Naive thymus-derived CD8-positive, alpha-beta T cell (primary cell): ENCODE data around the gene SOX30. TPM values are rescaled to one million over a fixed set of nuclear protein-coding genes. Genes with fewer than 3 reads are reported as not detected.
A peak's percentile ranks its signal among the peaks of the same experiment; 100 is the strongest.

Source experiments
- ATAC-seq, 2 donors: fragments of 150-1000 bp; cut with Tn5 transposase in 1 of 2; sonication (Bioruptor Pico), chemical (Tn5 transposase) in 1 of 2; 1 replicate in 1 of 2; 2 replicates in 1 of 2; pipeline ENCODE4 v1.10.0; 2021; ENCODE audit warnings: mild to moderate bottlenecking in 2 of 2, moderate library complexity in 2 of 2
- POLR2A ChIA-PET: fragments of 350-600 bp; sonication (Branson Sonifier 250); formaldehyde crosslinking; loops from one replicate; lab custom pipeline; 2021; ENCODE audit warnings: antibody characterized with exemption; lab: Charles Lee
- DNase-seq, 10 donors: peaks; one replicate each; pipeline versions ENCODE4 v3.0.0 to v3.0.0-alpha.2; 2020 to 2022
- H3K27ac Mint-ChIP-seq, 10 donors: one replicate each; pipeline ENCODE4 v1.8.0; 2020 to 2022; ENCODE audit warnings: mild to moderate bottlenecking in 10 of 10, mixed read lengths in 10 of 10, moderate library complexity in 4 of 10, inconsistent platforms in 1 of 10
- H3K27me3 Mint-ChIP-seq, 5 donors: one replicate each; pipeline ENCODE4 v1.8.0; 2021 to 2022; ENCODE audit warnings: mixed read lengths in 5 of 5
- H3K36me3 Mint-ChIP-seq, 3 donors: one replicate each; pipeline ENCODE4 v1.8.0; 2020 to 2022; ENCODE audit warnings: mixed read lengths in 3 of 3, mild to moderate bottlenecking in 2 of 3, inconsistent platforms in 1 of 3
- H3K4me1 Mint-ChIP-seq, 4 donors: one replicate each; pipeline ENCODE4 v1.8.0; 2021 to 2022; ENCODE audit warnings: mixed read lengths in 4 of 4
- H3K4me3 Mint-ChIP-seq, 10 donors: one replicate each; pipeline ENCODE4 v1.8.0; 2020 to 2022; ENCODE audit warnings: mild to moderate bottlenecking in 10 of 10, mixed read lengths in 10 of 10, moderate library complexity in 6 of 10, inconsistent platforms in 1 of 10
- H3K9me3 Mint-ChIP-seq, 9 donors: one replicate each; pipeline ENCODE4 v1.8.0; 2020 to 2022; ENCODE audit warnings: mixed read lengths in 9 of 9, mild to moderate bottlenecking in 3 of 9, inconsistent platforms in 1 of 9, moderate library complexity in 1 of 9
- polyA plus RNA-seq, 3 donors: library from polyadenylated mRNA; unstranded; fragments of 300-500 nt; fragmentation: Illumina TruSeq; gene quantifications; one replicate each; pipeline ENCODE4 v1.2.3, GENCODE V29; 2021
- total RNA-seq, 8 experiments: library from RNA in 2 of 8; stranded (reverse) in 2 of 8; gene quantifications; one replicate each; pipeline ENCODE4 v1.2.3 and lab custom pipeline; 2021 to 2026

The SOX30 gene
- total and polyA plus RNA-seq, 5 experiments from 2014 or later = 0.07 to 0.44 (median 0.14) TPM

GRCh38 chr5:157598350-157598936 is 53.8 kb downstream of the SOX30 start:
- Mint-ChIP-seq H3K27ac (peak overlapping the region in 1 of 10 donors; percentile 55), H3K27me3 (peaks cover 0 to 2% (median 1%) of the 10 kb centered on the region in 5 donors), H3K36me3 (no peaks in the 10 kb centered on the region), H3K9me3 (no peaks in the 10 kb centered on the region), H3K4me1 (peaks cover 9 to 82% (median 14%) of the 10 kb centered on the region in 4 donors), H3K4me3 (peak overlapping the region in 1 of 10 donors; percentile 6)
- ATAC-seq (no peak), DNase-seq (no peak)
- POLR2A ChIA-PET = no interaction called here

GRCh38 chr5:157597277-157597676 is 55.0 kb downstream of the SOX30 start:
- no peak for DNase-seq
- no peak overlapping the region for H3K4me3 Mint-ChIP-seq
- POLR2A ChIA-PET = no interaction called here

GRCh38 chr5:157596487-157596886 is 55.8 kb downstream of the SOX30 start:
- POLR2A ChIA-PET = no interaction called here
- no peak for DNase-seq
- Mint-ChIP-seq H3K36me3 (peaks cover 0 to 7% (median 0%) of the 10 kb centered on the region in 3 donors), H3K4me1 (peaks cover 0 to 85% (median 6%) of the 10 kb centered on the region in 4 donors), H3K27ac (peak overlapping the region in 1 of 10 donors; percentile 65), H3K9me3 (peaks cover 0 to 4% (median 0%) of the 10 kb centered on the region in 9 donors), H3K4me3 (no peak overlapping the region), H3K27me3 (peaks cover 1 to 19% (median 6%) of the 10 kb centered on the region in 5 donors)
- ATAC-seq = peak; percentile 18 to 37

More at GRCh38 chr5:157597277-157597676, 55.0 kb downstream of the SOX30 start:
- no peaks in the 10 kb centered on the region for H3K9me3 Mint-ChIP-seq
- H3K36me3 Mint-ChIP-seq = no peaks in the 10 kb centered on the region
- peaks cover under 1 to 82% (median 7%) of the 10 kb centered on the region in 4 donors for H3K4me1 Mint-ChIP-seq
- peaks cover 1 to 11% (median 3%) of the 10 kb centered on the region in 5 donors for H3K27me3 Mint-ChIP-seq
- no peak for ATAC-seq
- peak overlapping the region in 1 of 10 donors; percentile 65 for H3K27ac Mint-ChIP-seq

- Mint-ChIP-seq H3K36me3 (peaks cover 0 to 7% (median 0%) of the 10 kb centered on the region in 3 donors), H3K4me3 (peak overlapping the region in 1 of 10 donors; percentile 43), H3K4me1 (peaks cover 0 to 77% (median 5%) of the 10 kb centered on the region in 4 donors), H3K27ac (peak overlapping the region in 1 of 10 donors; percentile 15), H3K9me3 (peaks cover 0 to 4% (median 0%) of the 10 kb centered on the region in 9 donors), H3K27me3 (peaks cover 1 to 20% (median 8%) of the 10 kb centered on the region in 5 donors)
- ATAC-seq = no peak
- POLR2A ChIA-PET = no interaction called here
- DNase-seq = no peak
These were observed 57.4 kb downstream of the SOX30 start for GRCh38 chr5:157594675-157595459.

- ATAC-seq = no peak
- peaks cover 1 to 20% (median 8%) of the 10 kb centered on the region in 5 donors for H3K27me3 Mint-ChIP-seq
- no peak overlapping the region for H3K27ac Mint-ChIP-seq
- POLR2A ChIA-PET = no interaction called here
- DNase-seq = no peak
- peaks cover 0 to 4% (median 0%) of the 10 kb centered on the region in 9 donors for H3K9me3 Mint-ChIP-seq
- peaks cover 0 to 73% (median 5%) of the 10 kb centered on the region in 4 donors for H3K4me1 Mint-ChIP-seq
- H3K4me3 Mint-ChIP-seq = no peak overlapping the region
- peaks cover 0 to 7% (median 0%) of the 10 kb centered on the region in 3 donors for H3K36me3 Mint-ChIP-seq
These were observed 58.0 kb downstream of the SOX30 start for GRCh38 chr5:157594257-157594656.

GRCh38 chr5:157593052-157593757 is 59.0 kb downstream of the SOX30 start:
- POLR2A ChIA-PET = no interaction called here
- ATAC-seq = no peak

GRCh38 chr5:157592594-157592993 is 59.6 kb downstream of the SOX30 start:
- peak overlapping the region in 2 of 10 donors; percentile 25 to 68 for H3K4me3 Mint-ChIP-seq
- DNase-seq = no peak
- H3K4me1 Mint-ChIP-seq = peaks cover 0 to 57% (median 5%) of the 10 kb centered on the region in 4 donors
- H3K27me3 Mint-ChIP-seq = peaks cover 1 to 20% (median 8%) of the 10 kb centered on the region in 5 donors
- no peak for ATAC-seq
- POLR2A ChIA-PET = no interaction called here
- peaks cover 0 to 7% (median 0%) of the 10 kb centered on the region in 3 donors for H3K36me3 Mint-ChIP-seq
- peak overlapping the region in 3 of 10 donors; percentile 9 to 72 (median 71) for H3K27ac Mint-ChIP-seq
- H3K9me3 Mint-ChIP-seq = peaks cover 0 to 4% (median 0%) of the 10 kb centered on the region in 9 donors

More at GRCh38 chr5:157593052-157593757, 59.0 kb downstream of the SOX30 start:
- Mint-ChIP-seq H3K9me3 (peaks cover 0 to 4% (median 0%) of the 10 kb centered on the region in 9 donors), H3K4me3 (peak overlapping the region in 2 of 10 donors; percentile 20 to 68), H3K27ac (peak overlapping the region in 3 of 10 donors; percentile 13 to 72 (median 71)), H3K36me3 (peaks cover 0 to 7% (median 0%) of the 10 kb centered on the region in 3 donors), H3K27me3 (peaks cover 1 to 20% (median 8%) of the 10 kb centered on the region in 5 donors), H3K4me1 (peaks cover 0 to 62% (median 5%) of the 10 kb centered on the region in 4 donors)
- DNase-seq = no peak

GRCh38 chr5:157590478-157590877 is 61.8 kb downstream of the SOX30 start:
- no peak for DNase-seq
- Mint-ChIP-seq H3K9me3 (peaks cover 0 to 4% (median 0%) of the 10 kb centered on the region in 9 donors), H3K4me3 (no peak overlapping the region), H3K4me1 (peaks cover 0 to 37% (median 2%) of the 10 kb centered on the region in 4 donors), H3K27ac (no peak overlapping the region), H3K36me3 (peaks cover 0 to 7% (median 0%) of the 10 kb centered on the region in 3 donors), H3K27me3 (peaks cover 1 to 20% (median 8%) of the 10 kb centered on the region in 5 donors)
- ATAC-seq = no peak
- POLR2A ChIA-PET = no interaction called here

GRCh38 chr5:157584628-157585027 is 67.6 kb downstream of the SOX30 start:
- Mint-ChIP-seq H3K27me3 (no peaks in the 10 kb centered on the region), H3K4me1 (peaks cover 0 to 16% (median 0%) of the 10 kb centered on the region in 4 donors), H3K27ac (no peak overlapping the region), H3K4me3 (no peak overlapping the region), H3K36me3 (no peaks in the 10 kb centered on the region), H3K9me3 (peaks cover 0 to 3% (median 0%) of the 10 kb centered on the region in 9 donors)
- DNase-seq = no peak
- POLR2A ChIA-PET = no interaction called here
- no peak for ATAC-seq

- no peak for ATAC-seq
- Mint-ChIP-seq H3K4me1 (peaks cover 0 to 27% (median 0%) of the 10 kb centered on the region in 4 donors), H3K27ac (no peak overlapping the region), H3K4me3 (no peak overlapping the region), H3K27me3 (peaks cover 0 to 3% (median 0%) of the 10 kb centered on the region in 5 donors), H3K36me3 (no peaks in the 10 kb centered on the region), H3K9me3 (peaks cover 0 to 3% (median 0%) of the 10 kb centered on the region in 9 donors)
- DNase-seq = no peak
- POLR2A ChIA-PET = no interaction called here
These were observed 69.3 kb downstream of the SOX30 start for GRCh38 chr5:157582731-157583620.

GRCh38 chr5:157581901-157582300 is 70.3 kb downstream of the SOX30 start:
- H3K27me3 Mint-ChIP-seq = peaks cover 0 to 3% (median 0%) of the 10 kb centered on the region in 5 donors
- no peaks in the 10 kb centered on the region for H3K36me3 Mint-ChIP-seq
- peak overlapping the region in 1 of 10 donors; percentile 12 for H3K27ac Mint-ChIP-seq
- H3K4me1 Mint-ChIP-seq = peaks cover 0 to 31% (median 0%) of the 10 kb centered on the region in 4 donors
- DNase-seq = no peak
- ATAC-seq = no peak
- H3K4me3 Mint-ChIP-seq = no peak overlapping the region
- H3K9me3 Mint-ChIP-seq = peaks cover 0 to 3% (median 0%) of the 10 kb centered on the region in 9 donors
- POLR2A ChIA-PET = no interaction called here
